Gastrocnemius medialis (tissue), 4 donors: ENCODE measurements around the gene PRRC2A.

Source experiments
- POLR2A ChIP-seq, 2 donors: fragments of 450-650 bp; IDR thresholded peaks; one replicate each; pipeline ENCODE4 v1.6.1; 2017; ENCODE audit warnings: antibody characterized with exemption in 2 of 2, mild to moderate bottlenecking in 2 of 2, moderate library complexity in 2 of 2
- TF ChIP-seq, protein P1 (sequence below), 5 experiments: fragments of 450-650 bp in 3 of 5; fragments of 200-600 bp in 2 of 5; sonication (generic) in 2 of 5; IDR thresholded peaks in 4 of 5; conservative IDR thresholded peaks in 1 of 5; 1 replicate in 4 of 5; 2 replicates in 1 of 5; pipeline ENCODE4 v1.5.1; 2016 to 2019; ENCODE audit warnings: antibody characterized with exemption in 5 of 5, mild to moderate bottlenecking in 3 of 5, moderate library complexity in 3 of 5

DNA sequence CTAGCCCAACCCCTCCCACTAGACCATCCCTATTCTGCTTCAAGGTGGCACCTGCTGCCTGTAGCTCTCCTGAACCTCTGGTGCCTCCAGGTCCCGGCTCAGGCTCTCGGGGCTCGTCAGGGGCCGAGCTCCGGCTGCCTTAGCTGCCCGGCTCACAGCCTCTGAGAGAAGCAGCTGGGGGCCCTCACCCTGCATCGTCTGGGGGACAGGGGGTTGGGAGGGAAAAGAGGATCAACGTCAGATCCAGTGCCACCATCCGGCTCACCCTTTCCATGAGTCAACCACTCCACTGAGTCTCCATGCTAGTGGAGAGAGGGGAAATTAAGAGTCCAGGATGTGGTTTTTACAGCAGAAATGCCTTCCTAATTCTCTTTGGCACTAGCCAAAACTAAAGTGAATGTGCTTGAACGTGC is 18.9 kb downstream of the PRRC2A start:
- TF ChIP-seq, protein P1, sequence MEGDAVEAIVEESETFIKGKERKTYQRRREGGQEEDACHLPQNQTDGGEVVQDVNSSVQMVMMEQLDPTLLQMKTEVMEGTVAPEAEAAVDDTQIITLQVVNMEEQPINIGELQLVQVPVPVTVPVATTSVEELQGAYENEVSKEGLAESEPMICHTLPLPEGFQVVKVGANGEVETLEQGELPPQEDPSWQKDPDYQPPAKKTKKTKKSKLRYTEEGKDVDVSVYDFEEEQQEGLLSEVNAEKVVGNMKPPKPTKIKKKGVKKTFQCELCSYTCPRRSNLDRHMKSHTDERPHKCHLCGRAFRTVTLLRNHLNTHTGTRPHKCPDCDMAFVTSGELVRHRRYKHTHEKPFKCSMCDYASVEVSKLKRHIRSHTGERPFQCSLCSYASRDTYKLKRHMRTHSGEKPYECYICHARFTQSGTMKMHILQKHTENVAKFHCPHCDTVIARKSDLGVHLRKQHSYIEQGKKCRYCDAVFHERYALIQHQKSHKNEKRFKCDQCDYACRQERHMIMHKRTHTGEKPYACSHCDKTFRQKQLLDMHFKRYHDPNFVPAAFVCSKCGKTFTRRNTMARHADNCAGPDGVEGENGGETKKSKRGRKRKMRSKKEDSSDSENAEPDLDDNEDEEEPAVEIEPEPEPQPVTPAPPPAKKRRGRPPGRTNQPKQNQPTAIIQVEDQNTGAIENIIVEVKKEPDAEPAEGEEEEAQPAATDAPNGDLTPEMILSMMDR (IDR thresholded peaks at IDR 0.05 in 4 of 5, conservative IDR thresholded peaks at IDR 0.05 in 1 of 5), result no peak
- TF ChIP-seq POLR2A (IDR thresholded peaks at IDR 0.05), result no peak
